Measurements from ENCODE around the gene RALGPS2. TPM values are rescaled to one million over a fixed set of nuclear protein-coding genes. Genes with fewer than 3 reads are reported as not detected.
A peak's percentile ranks its signal among the peaks of the same experiment; 100 is the strongest.

The RALGPS2 gene
- total and polyA plus RNA-seq, 2 of the 13 experiments (the other 11 are each of a cell fraction or from before 2014, with no cell fraction given), result 15.6 to 36.0 TPM

- DNase-seq (ENCODE audit: low spot score) (peak; percentile 25), FAIRE-seq (peak; percentile 18), ATAC-seq (peak; percentile 91)
- Histone ChIP-seq H3K4me2 (ENCODE audit: low read depth, low read length) (no peak overlapping the region), H3K27ac (ENCODE audit: extremely low read length, insufficient read depth, low read length) (no peak overlapping the region), H3K4me1 (ENCODE audit: insufficient read depth, low read length) (no peaks in the 10 kb centered on the region), H3K4me3 (replicated peaks in 1 of 3; ENCODE audit: insufficient read depth in 1 of 3, low read depth in 2 of 3, low read length in 3 of 3) (no peak overlapping the region), H3K79me2 (ENCODE audit: insufficient read depth, low read length) (no peaks in the 10 kb centered on the region), H3K27me3 (ENCODE audit: control insufficient read depth in 1 of 2, insufficient read depth in 2 of 2, low read length in 2 of 2) (peaks cover 0 to 3% of the 10 kb centered on the region in 2 experiments; a peak in 2 of 5 replicates), H4K20me1 (ENCODE audit: insufficient read depth, low read length) (no peaks in the 10 kb centered on the region), H3K36me3 (replicated peaks in 1 of 2; ENCODE audit: control insufficient read depth in 1 of 2, insufficient read depth in 2 of 2, low read length in 2 of 2) (no peaks in the 10 kb centered on the region), H3K9me3 (ENCODE audit: low read length) (no peaks in the 10 kb centered on the region), H3K9ac (ENCODE audit: insufficient read depth, low read depth, low read length) (no peak overlapping the region), H2AFZ (ENCODE audit: low read length) (no peak overlapping the region)
- intact Hi-C loops (cut with micrococcal nuclease; ENCODE audit: unreplicated experiment) (no loop called here), in situ Hi-C loops (cut with HindIII; ENCODE audit: extremely low pct_ligation_motif_present, low pct_unique_long_range_greater_than_20kb) (no loop called here)
- WGBS (ENCODE audit: low lambda C conversion rate), result 4% methylated on average over 2 of the region's 2 CpGs
- ChIA-PET CTCF (ENCODE audit: low intra/inter-chr PET ratio, low total read pairs) (interaction anchor here (1.5 kb wide), 1 partner anchor 151 kb away, joined by 10 read pairs; no protein-coding TSS in a partner anchor), POLR2A (no interaction called here)
- BruUV-seq (replicated peaks), result no TSS peak
- TF ChIP-seq ZBTB39 (CRISPR knock-in tag; IDR thresholded peaks at IDR 0.05) (no peak), ZBTB3 (CRISPR knock-in tag; IDR thresholded peaks at IDR 0.05; ENCODE audit: borderline replicate concordance, low read depth) (no peak), ZGPAT (CRISPR knock-in tag; IDR thresholded peaks at IDR 0.05) (no peak), TAF1 (CRISPR knock-in tag; IDR thresholded peaks at IDR 0.05) (no peak), CC2D1A (CRISPR knock-in tag; IDR thresholded peaks at IDR 0.05) (no peak), KAT2B (IDR thresholded peaks at IDR 0.05; ENCODE audit: borderline replicate concordance, low read depth, low read length) (no peak), ZIK1 (CRISPR knock-in tag; IDR thresholded peaks at IDR 0.05; ENCODE audit: borderline replicate concordance, low read depth) (no peak), ZBTB21 (CRISPR knock-in tag; IDR thresholded peaks at IDR 0.05) (no peak), ZNF704 (CRISPR knock-in tag; IDR thresholded peaks at IDR 0.05; ENCODE audit: borderline replicate concordance) (no peak), GPN1 (CRISPR knock-in tag; IDR thresholded peaks at IDR 0.05; ENCODE audit: borderline replicate concordance) (no peak), ZNF800 (CRISPR knock-in tag; IDR thresholded peaks at IDR 0.05) (no peak), AHR (CRISPR knock-in tag; IDR thresholded peaks at IDR 0.05) (no peak), NFYC (CRISPR knock-in tag; IDR thresholded peaks at IDR 0.05) (no peak), ZBTB49 (CRISPR knock-in tag; IDR thresholded peaks at IDR 0.05; ENCODE audit: borderline replicate concordance) (no peak), HHEX (CRISPR knock-in tag; IDR thresholded peaks at IDR 0.05) (no peak), ELF1 (CRISPR knock-in tag; IDR thresholded peaks at IDR 0.05) (0 out of 2 replicates have a peak, but pooled peaks have one; percentile 36), CHCHD3 (CRISPR knock-in tag; IDR thresholded peaks at IDR 0.05) (no peak)
These were observed 31.7 kb upstream of the RALGPS2 start for GRCh38 chr1:178693366-178693765.

Data from HepG2 (cell line).